Measurements from ENCODE around the gene ISY1.

Gene ISY1

DNA sequence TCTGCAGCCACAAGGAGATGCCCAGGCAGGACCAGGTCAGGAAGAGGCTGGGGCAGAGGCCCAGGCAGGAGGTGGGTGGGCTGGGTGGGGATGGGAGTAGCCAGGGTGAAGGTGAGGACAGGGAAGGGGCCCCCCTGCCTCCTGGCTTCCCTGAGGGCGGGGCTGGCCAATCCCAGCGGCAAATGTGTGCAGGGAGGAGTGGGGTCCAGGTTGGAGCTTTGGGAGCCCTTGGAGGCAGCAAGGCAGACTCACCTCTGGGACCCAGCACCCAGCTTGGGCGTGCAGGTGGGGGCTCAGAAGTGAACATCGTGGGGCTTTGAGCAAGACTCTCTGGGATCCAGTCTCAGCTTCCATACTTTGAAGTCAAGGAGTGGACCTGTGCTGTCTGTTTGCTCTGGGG is 75.0 kb downstream of the ISY1 start:
- DNase-seq: no peak

DNA sequence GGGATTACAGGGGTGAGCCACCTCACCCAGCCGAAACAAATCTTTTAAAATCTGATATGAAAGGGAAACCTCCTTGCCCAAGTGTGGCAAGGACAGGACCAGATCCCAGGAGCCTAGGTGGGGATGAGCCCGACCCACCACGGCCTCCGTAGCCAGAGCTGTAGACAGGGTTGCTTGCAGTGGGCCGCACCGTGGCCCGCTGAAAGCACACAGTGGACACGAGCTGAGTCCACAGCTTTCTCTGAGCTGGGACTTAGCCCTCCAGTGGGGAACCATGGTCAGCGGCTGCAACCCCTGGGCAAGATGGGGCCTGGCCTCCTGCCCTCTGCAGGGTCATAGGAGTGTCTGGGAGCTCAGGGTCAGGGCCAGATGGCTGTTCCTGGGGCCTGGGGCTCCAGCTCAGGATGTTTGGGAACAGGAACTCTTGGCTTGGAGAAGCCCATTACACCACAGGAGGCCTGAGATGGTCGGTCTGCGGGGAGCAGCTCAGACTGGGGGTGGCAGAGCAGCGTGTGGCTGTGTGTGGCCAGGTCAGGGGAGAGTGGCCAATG is 75.6 kb downstream of the ISY1 start:
- no peak for DNase-seq

DNA sequence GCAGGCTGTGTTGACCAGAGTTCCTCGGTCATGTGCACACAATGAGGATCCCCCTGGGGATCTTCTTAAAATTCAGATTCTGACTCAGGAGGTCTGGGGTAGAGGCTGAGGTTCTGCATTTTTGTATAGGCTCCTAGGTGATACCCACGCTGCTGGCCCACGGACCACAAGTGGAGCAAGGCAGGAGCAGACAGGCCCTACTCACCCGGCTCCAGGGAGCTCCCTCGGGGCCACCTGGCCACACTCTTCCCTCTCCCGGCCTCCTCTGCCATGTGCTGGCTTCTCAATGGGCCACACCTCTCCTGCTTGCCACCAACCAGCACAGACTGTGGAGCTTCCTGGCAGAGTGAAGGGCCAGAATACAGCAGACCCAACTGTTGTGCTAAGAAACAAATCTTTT is 76.4 kb downstream of the ISY1 start:
- DNase-seq: no peak

DNA sequence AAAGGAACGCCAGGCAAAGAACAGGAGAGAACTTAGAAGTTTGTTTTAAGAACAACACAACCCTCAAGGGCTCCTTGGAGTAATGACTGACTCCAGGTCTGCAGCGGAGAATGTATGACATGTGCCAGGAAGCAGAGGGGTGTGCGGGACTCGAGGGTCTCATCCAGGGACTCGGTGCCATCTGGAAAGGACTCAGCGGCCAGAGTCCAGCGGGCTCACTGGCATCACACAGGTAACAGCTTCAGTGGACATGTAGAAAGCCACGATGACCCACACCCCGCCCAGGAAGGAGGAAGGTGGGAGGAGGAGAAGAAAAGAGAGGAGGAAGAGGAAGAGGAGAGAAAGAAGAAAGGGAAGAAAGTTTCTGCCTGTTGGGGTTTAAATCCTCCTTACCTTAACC is 78.8 kb downstream of the ISY1 start:
- no peak for DNase-seq

DNA sequence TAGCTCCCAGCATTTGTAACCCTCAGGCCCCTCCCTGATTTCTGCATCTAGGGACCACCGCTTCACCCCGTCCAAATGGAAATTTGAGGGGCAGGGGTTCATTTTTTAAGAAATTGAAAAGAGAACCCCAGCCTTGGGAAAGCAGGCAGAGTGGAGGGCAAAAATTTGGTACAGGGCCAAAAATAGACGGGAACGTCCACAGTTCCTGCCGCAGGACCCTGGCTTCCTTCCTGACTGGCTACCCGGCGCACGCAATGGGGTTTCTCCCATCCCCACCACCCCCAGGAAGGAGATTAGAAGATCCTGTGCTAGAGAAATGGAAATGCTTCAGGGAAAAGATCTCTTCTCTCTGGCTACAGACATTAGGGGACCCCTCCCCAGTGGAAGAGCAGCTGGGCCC is 79.4 kb downstream of the ISY1 start:
- no peak for DNase-seq

DNA sequence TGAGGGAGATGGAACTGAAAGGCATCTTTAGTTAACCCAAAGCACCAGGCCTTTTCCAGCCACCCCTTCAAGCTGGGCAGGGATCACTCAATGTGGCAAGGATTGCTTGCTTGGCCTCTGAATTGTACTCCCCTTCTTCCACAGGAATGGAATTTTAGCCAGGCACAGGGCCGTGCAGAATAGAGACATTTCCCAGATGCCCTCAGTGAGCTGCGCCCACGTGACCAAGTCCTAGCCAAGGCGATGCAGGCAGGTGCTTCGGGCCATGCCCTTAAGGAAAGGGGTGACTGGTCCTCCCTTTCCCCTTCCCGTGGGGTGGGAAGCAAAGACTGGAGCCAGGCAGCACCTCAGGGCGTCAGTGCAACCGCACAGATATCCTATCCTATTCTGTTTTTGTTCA is 82.4 kb downstream of the ISY1 start:
- DNase-seq: no peak

Data from eye (tissue), 1 donor.